Stimulated activated CD8-positive, alpha-beta memory T cell treated with anti-CD3 and anti-CD28 coated beads, Interleukin-4, amount 100 ng/mL, for 48 hours (primary cell): ENCODE data around the gene LRRC49.

Experiments
- DNase-seq: peaks from one replicate; pipeline ENCODE4 v3.0.0-alpha.2; 2020

The LRRC49 gene

GRCh38 chr15:71057581-71057980 lies 165.0 kb downstream of the LRRC49 start:
- no peak for DNase-seq

GRCh38 chr15:71060983-71061382 lies 168.4 kb downstream of the LRRC49 start:
- no peak for DNase-seq

GRCh38 chr15:71066983-71067382 lies 174.4 kb downstream of the LRRC49 start:
- DNase-seq, result no peak

GRCh38 chr15:71069693-71070092 lies 177.1 kb downstream of the LRRC49 start:
- DNase-seq, result no peak

- DNase-seq, result no peak
Measured at GRCh38 chr15:71071529-71071928, 178.9 kb downstream of the LRRC49 start.

GRCh38 chr15:71072423-71072822 lies 179.8 kb downstream of the LRRC49 start:
- no peak for DNase-seq

GRCh38 chr15:71078506-71079207 lies 186.0 kb downstream of the LRRC49 start:
- no peak for DNase-seq

- DNase-seq, result no peak
Measured at GRCh38 chr15:71079208-71080044, 186.8 kb downstream of the LRRC49 start.

GRCh38 chr15:71080166-71080565 lies 187.5 kb downstream of the LRRC49 start:
- no peak for DNase-seq

GRCh38 chr15:71080705-71081104 lies 188.1 kb downstream of the LRRC49 start:
- no peak for DNase-seq

- no peak for DNase-seq
Measured at GRCh38 chr15:71082803-71083202, 190.2 kb downstream of the LRRC49 start.

GRCh38 chr15:71083349-71083748 lies 190.7 kb downstream of the LRRC49 start:
- no peak for DNase-seq

- DNase-seq, result no peak
Measured at GRCh38 chr15:71084264-71084663, 191.6 kb downstream of the LRRC49 start.

GRCh38 chr15:71085809-71086208 lies 193.2 kb downstream of the LRRC49 start:
- no peak for DNase-seq

GRCh38 chr15:71088155-71088554 lies 195.5 kb downstream of the LRRC49 start:
- DNase-seq, result no peak

GRCh38 chr15:71088683-71089082 lies 196.1 kb downstream of the LRRC49 start:
- DNase-seq, result no peak

- DNase-seq, result no peak
Measured at GRCh38 chr15:71089801-71090200, 197.2 kb downstream of the LRRC49 start.

- no peak for DNase-seq
Measured at GRCh38 chr15:71091601-71092000, 199.0 kb downstream of the LRRC49 start.

- no peak for DNase-seq
Measured at GRCh38 chr15:71092056-71092600, 199.5 kb downstream of the LRRC49 start.

GRCh38 chr15:71093054-71094024 lies 200.7 kb downstream of the LRRC49 start:
- DNase-seq, result no peak

- DNase-seq, result no peak
Measured at GRCh38 chr15:71094137-71094536, 201.5 kb downstream of the LRRC49 start.

GRCh38 chr15:71096676-71097075 lies 204.1 kb downstream of the LRRC49 start:
- DNase-seq, result no peak

GRCh38 chr15:71097890-71098289 lies 205.3 kb downstream of the LRRC49 start:
- no peak for DNase-seq
